Activated naive CD4-positive, alpha-beta T cell treated with anti-CD3 and anti-CD28 coated beads, Interleukin-2, amount 10 ng/mL, durations not matched to agents 7 days and 5 days (primary cell): ENCODE measurements around the gene SLC9A1.

Source experiments
- CTCF ChIA-PET: fragments of 350-600 bp; sonication (Branson Sonifier 250); formaldehyde crosslinking; loops from one replicate; lab custom pipeline; 2021; ENCODE audit warnings: antibody characterized with exemption; lab: Charles Lee
- DNase-seq: peaks from one replicate; pipeline ENCODE4 v3.0.0-alpha.2; 2020
- H3K27ac Mint-ChIP-seq: one replicate; pipeline ENCODE4 v1.8.0; 2021; ENCODE audit warnings: mild to moderate bottlenecking, moderate library complexity, mixed read lengths
- H3K27me3 Mint-ChIP-seq: one replicate; pipeline ENCODE4 v1.8.0; 2021; ENCODE audit warnings: mild to moderate bottlenecking, mixed read lengths
- H3K36me3 Mint-ChIP-seq: one replicate; pipeline ENCODE4 v1.8.0; 2021; ENCODE audit warnings: mixed read lengths
- H3K4me1 Mint-ChIP-seq: one replicate; pipeline ENCODE4 v1.8.0; 2021; ENCODE audit warnings: mixed read lengths
- H3K4me3 Mint-ChIP-seq: one replicate; pipeline ENCODE4 v1.8.0; 2021; ENCODE audit warnings: mild to moderate bottlenecking, moderate library complexity, mixed read lengths
- H3K9me3 Mint-ChIP-seq: one replicate; pipeline ENCODE4 v1.8.0; 2021; ENCODE audit warnings: mixed read lengths

Gene SLC9A1

DNA sequence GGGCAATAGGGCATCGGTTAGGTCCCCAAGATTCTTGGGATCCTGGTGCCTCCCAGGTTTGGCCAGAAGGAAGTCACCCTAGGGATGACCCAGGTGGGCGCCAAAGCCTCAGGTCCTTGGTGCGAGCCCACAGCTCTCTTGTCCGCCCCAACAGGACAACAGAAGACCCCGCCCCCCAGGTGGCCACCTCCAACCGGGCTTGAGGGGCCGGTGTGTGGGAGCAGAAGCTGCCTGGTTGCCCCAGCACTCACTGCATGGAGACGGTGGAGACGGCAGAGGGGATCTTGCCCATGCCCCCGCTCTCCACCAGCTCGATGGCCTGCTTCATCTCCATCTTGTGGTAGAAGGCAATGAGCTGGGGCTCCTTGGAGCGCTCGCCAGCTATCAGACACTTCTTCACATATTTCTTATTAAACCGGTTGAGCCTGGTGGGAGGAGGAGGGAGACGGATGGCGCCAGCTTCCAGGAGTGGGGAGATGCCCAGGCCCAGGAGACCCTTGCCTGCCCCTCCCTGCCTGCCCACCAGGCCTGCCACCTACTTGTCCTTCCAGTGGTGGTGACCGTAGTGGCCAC is 52.7 kb downstream of the SLC9A1 start:
- H3K36me3 Mint-ChIP-seq = peaks cover 13% of the 10 kb centered on the region
- peaks cover 5% of the 10 kb centered on the region for H3K4me1 Mint-ChIP-seq
- H3K27ac Mint-ChIP-seq = no peak overlapping the region
- no peak for DNase-seq
- no peak overlapping the region for H3K4me3 Mint-ChIP-seq
- no peaks in the 10 kb centered on the region for H3K9me3 Mint-ChIP-seq
- CTCF ChIA-PET = interaction anchor here (0.6 to 16.9 kb wide), 20 partner anchors 8 to 548 kb away, joined by 3 to 367 read pairs (median 6); partner anchors contain the start of gene SLC9A1
- H3K27me3 Mint-ChIP-seq = no peaks in the 10 kb centered on the region

DNA sequence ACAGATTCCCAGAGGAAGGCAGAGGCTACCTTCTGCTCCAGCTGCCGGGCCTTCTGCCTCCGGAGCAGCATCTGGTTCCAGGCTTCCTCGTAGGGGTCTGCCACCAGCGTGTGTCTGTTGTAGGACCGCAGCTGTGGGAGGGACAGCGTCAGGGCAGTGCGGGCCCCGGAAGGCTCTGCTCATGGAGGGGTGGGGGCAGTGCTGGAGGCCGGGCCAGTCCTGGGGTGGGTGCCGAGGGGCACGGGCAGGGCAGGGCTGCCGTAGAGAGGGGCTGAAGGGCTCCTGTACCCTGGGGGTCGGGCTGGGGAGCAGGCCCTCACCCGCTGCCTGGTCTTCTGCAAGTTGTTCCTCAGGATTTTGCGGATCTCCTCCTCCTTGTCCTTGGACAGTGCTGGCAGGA is 53.2 kb downstream of the SLC9A1 start:
- DNase-seq = no peak
- Mint-ChIP-seq H3K27me3 (no peaks in the 10 kb centered on the region), H3K27ac (no peak overlapping the region), H3K9me3 (no peaks in the 10 kb centered on the region), H3K36me3 (peaks cover 12% of the 10 kb centered on the region), H3K4me1 (peaks cover 7% of the 10 kb centered on the region), H3K4me3 (no peak overlapping the region)
- CTCF ChIA-PET = interaction anchor here (0.8 to 16.9 kb wide), 17 partner anchors 8 to 507 kb away, joined by 3 to 367 read pairs (median 6); partner anchors contain the start of gene SLC9A1

DNA sequence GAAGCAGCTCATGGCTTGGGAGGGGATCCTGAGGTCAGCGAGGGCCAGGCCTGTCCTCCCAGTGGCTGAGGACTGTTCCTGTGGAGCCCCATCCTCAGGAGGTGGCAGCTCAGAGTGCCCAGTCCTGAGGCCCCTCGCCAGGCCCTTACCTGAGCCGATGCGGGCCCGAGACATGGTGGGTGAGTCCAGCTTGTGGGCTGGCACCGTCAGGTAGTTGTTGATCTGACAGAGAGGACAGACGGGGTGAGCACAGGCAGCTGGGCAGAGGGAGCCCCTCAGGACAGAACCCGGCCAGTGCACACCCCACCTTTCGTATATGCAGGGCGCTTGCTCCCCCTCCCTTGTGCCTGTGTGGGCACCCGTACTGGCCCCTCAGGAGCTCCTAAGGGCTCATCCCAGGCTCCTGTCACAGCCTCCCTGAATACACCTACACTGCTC is 53.9 kb downstream of the SLC9A1 start:
- peaks cover 10% of the 10 kb centered on the region for H3K36me3 Mint-ChIP-seq
- CTCF ChIA-PET = interaction anchor here (2.4 to 16.9 kb wide), 4 partner anchors 11 to 198 kb away, joined by 10 to 367 read pairs (median 88); no protein-coding TSS in a partner anchor
- H3K4me1 Mint-ChIP-seq = peaks cover 7% of the 10 kb centered on the region
- no peak for DNase-seq
- no peak overlapping the region for H3K4me3 Mint-ChIP-seq
- H3K27me3 Mint-ChIP-seq = no peaks in the 10 kb centered on the region
- H3K9me3 Mint-ChIP-seq = no peaks in the 10 kb centered on the region
- H3K27ac Mint-ChIP-seq = no peak overlapping the region

DNA sequence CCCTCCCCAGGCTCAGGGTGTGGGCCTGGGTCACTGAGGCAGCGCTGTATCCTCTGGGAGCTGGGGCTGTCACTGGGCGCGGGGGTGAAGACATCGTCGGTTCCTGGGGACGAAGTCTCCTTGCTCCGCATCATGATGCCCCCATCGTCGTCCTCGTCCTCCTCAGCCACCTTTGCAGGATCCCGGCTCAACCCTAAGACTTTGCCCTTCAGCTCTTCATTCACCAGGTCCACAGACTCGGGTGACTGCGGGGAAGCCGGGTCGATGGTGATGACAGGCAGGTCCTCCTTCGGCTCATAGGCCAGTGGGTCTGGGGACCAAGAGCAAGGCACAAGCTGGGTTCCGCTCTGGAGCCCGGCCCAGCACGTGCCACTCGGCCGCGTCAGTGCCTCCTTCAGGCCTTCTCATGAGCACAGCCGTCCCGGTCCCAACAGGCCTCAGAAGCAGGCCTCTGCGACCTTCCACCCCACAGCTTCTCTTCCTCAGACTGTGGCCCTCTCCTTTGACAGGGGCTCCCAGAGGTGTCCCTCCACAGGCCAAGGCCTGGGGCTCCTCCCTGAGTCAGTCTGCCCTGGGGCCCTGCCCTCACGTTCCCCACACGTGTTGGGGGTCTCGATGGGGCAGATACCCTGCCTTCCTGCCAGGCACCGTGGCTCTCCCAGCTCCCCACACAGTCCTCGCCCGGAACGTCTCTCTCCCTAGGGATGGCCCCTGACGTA is 54.4 kb downstream of the SLC9A1 start:
- DNase-seq = no peak
- CTCF ChIA-PET = interaction anchor here (1.2 to 16.9 kb wide), 5 partner anchors 12 to 198 kb away, joined by 3 to 367 read pairs (median 88); no protein-coding TSS in a partner anchor
- peak overlapping the region; percentile 33 for H3K27ac Mint-ChIP-seq
- no peaks in the 10 kb centered on the region for H3K9me3 Mint-ChIP-seq
- peaks cover 8% of the 10 kb centered on the region for H3K36me3 Mint-ChIP-seq
- no peak overlapping the region for H3K4me3 Mint-ChIP-seq
- H3K27me3 Mint-ChIP-seq = no peaks in the 10 kb centered on the region
- peaks cover 7% of the 10 kb centered on the region for H3K4me1 Mint-ChIP-seq

DNA sequence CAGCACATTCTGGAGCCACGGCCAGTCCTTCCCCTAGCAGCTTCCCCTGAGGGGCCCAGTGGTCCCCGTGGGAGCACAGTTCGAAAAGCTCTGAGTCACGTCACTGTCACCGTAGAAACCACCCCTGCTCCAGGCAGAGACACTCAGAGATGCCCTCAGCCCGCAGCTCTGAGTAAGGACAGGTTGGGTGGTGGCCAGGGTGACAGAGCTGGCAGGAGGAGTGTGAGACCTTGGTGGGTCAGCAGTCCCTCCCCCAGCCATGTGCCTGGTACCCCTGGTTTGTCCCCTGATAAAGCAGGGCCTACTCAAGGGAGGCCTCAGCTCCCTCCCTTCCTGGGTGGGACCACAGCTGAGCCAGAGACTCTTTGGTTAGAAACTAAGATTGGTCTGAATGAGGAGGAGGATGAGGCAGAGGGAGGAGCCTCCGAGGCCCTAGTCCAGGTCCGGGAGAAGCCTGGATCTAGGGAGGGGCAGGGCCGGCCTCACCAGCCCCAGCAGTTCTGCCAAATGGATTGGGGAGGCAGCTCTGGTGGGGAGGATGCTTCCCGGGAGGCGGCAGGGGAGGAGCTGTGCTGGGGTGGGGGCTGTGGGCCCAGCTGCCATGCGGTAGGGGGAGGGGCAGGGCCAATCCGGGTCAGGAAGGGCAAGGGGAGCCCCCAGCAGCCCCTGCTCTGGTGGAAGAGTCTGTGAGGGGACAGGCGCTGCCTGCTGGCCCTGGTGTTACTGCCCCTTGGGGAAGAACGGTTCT is 55.2 kb downstream of the SLC9A1 start:
- Mint-ChIP-seq H3K36me3 (peaks cover 8% of the 10 kb centered on the region), H3K4me1 (peaks cover 7% of the 10 kb centered on the region), H3K9me3 (no peaks in the 10 kb centered on the region), H3K27me3 (no peaks in the 10 kb centered on the region), H3K27ac (no peak overlapping the region), H3K4me3 (no peak overlapping the region)
- no peak for DNase-seq
- CTCF ChIA-PET = interaction anchor here (0.8 to 16.9 kb wide), 9 partner anchors 13 to 199 kb away, joined by 3 to 367 read pairs (median 5); partner anchors contain the start of gene SLC9A1

DNA sequence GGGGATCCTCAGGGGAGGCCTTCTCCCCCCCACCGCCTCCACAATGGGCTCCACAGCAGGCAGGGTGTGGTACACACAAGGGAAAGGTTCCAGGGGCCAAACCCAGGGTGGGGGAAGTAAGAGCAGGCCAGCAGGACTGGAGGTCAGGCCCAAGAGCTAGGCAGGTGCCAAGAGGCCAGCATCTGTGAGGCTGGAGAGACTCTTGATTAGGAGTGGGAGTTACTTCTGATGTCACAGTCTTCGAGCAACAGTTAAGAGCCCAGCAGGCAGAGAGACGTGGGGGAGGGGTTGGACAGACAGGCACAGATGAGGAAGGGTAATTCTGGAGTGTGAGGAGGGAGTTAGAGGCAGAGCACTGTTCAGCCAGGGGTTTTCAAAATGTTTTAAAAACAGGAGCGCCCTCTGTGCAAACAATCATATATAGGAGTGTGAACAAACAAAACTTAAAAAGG is 55.8 kb downstream of the SLC9A1 start:
- CTCF ChIA-PET = interaction anchor here (0.8 to 16.9 kb wide), 8 partner anchors 13 to 200 kb away, joined by 3 to 367 read pairs (median 8); partner anchors contain the start of gene SLC9A1
- H3K27ac Mint-ChIP-seq = peak overlapping the region; percentile 24
- DNase-seq = no peak
- H3K27me3 Mint-ChIP-seq = no peaks in the 10 kb centered on the region
- no peak overlapping the region for H3K4me3 Mint-ChIP-seq
- H3K36me3 Mint-ChIP-seq = peaks cover 8% of the 10 kb centered on the region
- peaks cover 7% of the 10 kb centered on the region for H3K4me1 Mint-ChIP-seq
- no peaks in the 10 kb centered on the region for H3K9me3 Mint-ChIP-seq

DNA sequence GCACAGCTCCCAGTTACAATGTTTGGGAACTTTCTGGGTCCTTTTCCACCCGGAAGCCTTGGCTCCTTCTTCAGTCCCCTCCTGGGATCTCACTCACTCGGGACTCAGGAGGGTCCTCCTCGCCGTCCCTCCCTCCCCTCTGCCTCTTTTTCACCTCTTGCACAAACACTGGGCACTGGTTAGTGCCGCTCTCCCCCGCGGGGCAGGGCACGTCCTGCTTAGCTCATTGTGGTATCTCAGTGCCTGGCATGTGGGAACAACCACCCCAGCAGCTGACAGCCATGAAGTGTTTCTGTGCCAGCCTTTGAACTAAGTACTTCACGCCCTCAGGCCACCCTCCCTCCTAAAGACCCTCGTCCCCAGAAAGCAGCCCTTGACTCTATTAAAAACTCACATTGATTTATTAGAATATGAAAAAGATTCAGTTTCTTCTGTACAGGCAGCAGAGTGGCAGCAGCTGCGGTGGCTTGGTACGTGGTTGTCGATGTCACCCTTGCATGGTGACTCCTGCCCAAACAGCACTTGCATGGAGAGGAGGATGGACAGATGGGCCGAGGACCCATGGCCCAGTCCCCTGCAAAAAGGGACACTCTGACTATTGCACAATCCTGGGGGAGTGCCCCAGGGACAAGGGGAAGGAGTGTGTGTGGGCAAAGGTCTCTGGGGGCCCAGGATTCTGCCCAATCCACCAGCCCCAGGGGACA is 56.3 kb downstream of the SLC9A1 start:
- no peak overlapping the region for H3K4me3 Mint-ChIP-seq
- H3K27me3 Mint-ChIP-seq = no peaks in the 10 kb centered on the region
- no peak for DNase-seq
- CTCF ChIA-PET = interaction anchor here (1.1 to 16.9 kb wide), 7 partner anchors 9 to 200 kb away, joined by 3 to 367 read pairs (median 19); no protein-coding TSS in a partner anchor
- H3K27ac Mint-ChIP-seq = no peak overlapping the region
- H3K4me1 Mint-ChIP-seq = peaks cover 7% of the 10 kb centered on the region
- H3K36me3 Mint-ChIP-seq = peaks cover 7% of the 10 kb centered on the region
- H3K9me3 Mint-ChIP-seq = no peaks in the 10 kb centered on the region

DNA sequence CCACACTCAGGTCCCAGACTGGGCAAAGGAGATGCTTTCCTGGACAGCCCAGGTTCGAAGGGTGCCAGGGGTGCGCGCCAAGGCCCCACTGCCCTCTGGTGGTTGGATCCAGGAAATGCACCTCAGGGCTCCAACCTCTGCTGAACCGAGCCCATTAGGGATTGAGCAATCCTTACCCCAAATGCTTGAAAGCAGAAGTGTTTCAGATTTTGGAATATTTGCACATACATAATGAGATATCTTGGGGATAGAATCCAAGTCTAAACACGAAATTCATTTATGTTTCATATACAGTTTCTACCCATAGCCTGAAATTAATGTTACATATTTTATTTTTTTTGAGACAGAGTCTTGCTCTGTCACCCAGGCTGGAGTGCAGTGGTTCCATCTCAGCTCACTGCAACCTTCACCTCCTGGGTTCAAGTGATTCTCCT is 57.4 kb downstream of the SLC9A1 start:
- CTCF ChIA-PET = interaction anchor here (0.5 to 16.9 kb wide), 15 partner anchors 9 to 201 kb away, joined by 3 to 367 read pairs (median 3); no protein-coding TSS in a partner anchor
- Mint-ChIP-seq H3K27ac (peak overlapping the region; percentile 6), H3K4me1 (peaks cover 5% of the 10 kb centered on the region), H3K27me3 (peaks cover 4% of the 10 kb centered on the region), H3K4me3 (no peak overlapping the region), H3K9me3 (no peaks in the 10 kb centered on the region), H3K36me3 (peaks cover 3% of the 10 kb centered on the region)
- peak; percentile 82 for DNase-seq

DNA sequence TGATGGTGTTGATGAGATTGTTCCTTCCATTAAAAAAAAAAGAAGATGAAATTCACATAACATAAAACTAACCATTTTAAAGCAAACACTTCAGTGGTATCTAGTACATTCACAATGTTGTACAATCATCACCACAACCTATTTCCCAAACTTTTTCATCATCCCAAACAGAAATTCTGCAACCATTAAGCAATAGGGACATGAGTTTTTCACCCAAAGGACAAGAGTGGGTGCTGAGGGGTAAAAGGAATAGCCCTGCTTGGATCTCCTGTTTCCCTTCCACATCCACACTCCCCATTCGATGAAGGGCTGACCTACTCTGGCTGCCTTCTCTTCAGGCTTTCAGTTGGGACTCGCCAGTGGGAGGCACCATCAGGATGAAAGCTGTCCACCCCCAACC is 59.3 kb downstream of the SLC9A1 start:
- peaks cover 5% of the 10 kb centered on the region for H3K4me1 Mint-ChIP-seq
- DNase-seq = no peak
- CTCF ChIA-PET = interaction anchor here (0.6 to 16.9 kb wide), 6 partner anchors 17 to 203 kb away, joined by 3 to 367 read pairs (median 6); no protein-coding TSS in a partner anchor
- no peak overlapping the region for H3K27ac Mint-ChIP-seq
- H3K27me3 Mint-ChIP-seq = peaks cover 8% of the 10 kb centered on the region
- H3K4me3 Mint-ChIP-seq = no peak overlapping the region
- peaks cover 2% of the 10 kb centered on the region for H3K36me3 Mint-ChIP-seq
- no peaks in the 10 kb centered on the region for H3K9me3 Mint-ChIP-seq

DNA sequence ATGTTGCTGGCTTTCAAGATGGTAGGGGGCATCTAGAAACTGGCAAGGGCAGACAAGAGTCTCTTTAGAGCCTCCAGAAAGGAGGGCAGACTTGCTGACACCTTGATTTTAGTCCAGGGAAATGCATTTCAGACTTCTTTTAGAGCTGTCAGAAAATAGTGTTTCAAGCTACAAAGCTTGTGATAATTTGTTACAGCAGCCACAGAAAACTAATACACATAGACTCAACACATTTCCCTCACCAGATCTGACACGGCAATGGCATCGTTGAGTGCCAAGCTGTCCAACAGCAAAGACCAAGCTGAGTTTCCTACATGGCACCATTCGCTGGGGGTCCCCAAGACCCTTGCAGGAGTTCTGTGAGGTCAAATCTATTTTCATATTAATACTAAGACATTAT is 62.0 kb downstream of the SLC9A1 start:
- DNase-seq = no peak
- H3K4me1 Mint-ChIP-seq = peaks cover 5% of the 10 kb centered on the region
- CTCF ChIA-PET = interaction anchor here (1.0 to 16.9 kb wide), 4 partner anchors 18 to 304 kb away, joined by 3 to 367 read pairs (median 5); no protein-coding TSS in a partner anchor
- H3K27me3 Mint-ChIP-seq = peaks cover 8% of the 10 kb centered on the region
- H3K36me3 Mint-ChIP-seq = no peaks in the 10 kb centered on the region
- no peaks in the 10 kb centered on the region for H3K9me3 Mint-ChIP-seq
- H3K27ac Mint-ChIP-seq = no peak overlapping the region
- no peak overlapping the region for H3K4me3 Mint-ChIP-seq

DNA sequence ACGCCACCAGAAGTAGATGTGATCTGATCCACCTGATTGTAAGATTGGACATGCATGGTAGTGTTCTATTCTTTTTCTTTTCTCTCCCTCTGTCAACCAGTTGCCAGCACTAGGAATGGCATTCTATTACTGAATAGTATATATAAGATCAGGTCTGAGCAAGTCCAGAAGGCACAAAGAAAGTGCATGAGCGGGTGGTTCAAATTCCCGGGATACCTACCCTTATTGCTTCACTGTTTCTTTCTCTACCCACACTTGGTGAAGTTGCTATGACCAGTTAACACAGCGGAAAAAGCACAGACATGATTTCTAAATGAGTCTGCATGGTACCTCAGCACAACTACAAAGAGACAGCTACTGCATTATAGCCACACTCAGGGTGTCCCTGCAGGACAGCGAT is 64.0 kb downstream of the SLC9A1 start:
- Mint-ChIP-seq H3K9me3 (no peaks in the 10 kb centered on the region), H3K36me3 (no peaks in the 10 kb centered on the region), H3K4me3 (no peak overlapping the region), H3K4me1 (no peaks in the 10 kb centered on the region), H3K27ac (no peak overlapping the region), H3K27me3 (peaks cover 15% of the 10 kb centered on the region)
- CTCF ChIA-PET = interaction anchor here (1.1 to 16.9 kb wide), 3 partner anchors 12 to 47 kb away, joined by 4 to 367 read pairs (median 6); no protein-coding TSS in a partner anchor
- no peak for DNase-seq

DNA sequence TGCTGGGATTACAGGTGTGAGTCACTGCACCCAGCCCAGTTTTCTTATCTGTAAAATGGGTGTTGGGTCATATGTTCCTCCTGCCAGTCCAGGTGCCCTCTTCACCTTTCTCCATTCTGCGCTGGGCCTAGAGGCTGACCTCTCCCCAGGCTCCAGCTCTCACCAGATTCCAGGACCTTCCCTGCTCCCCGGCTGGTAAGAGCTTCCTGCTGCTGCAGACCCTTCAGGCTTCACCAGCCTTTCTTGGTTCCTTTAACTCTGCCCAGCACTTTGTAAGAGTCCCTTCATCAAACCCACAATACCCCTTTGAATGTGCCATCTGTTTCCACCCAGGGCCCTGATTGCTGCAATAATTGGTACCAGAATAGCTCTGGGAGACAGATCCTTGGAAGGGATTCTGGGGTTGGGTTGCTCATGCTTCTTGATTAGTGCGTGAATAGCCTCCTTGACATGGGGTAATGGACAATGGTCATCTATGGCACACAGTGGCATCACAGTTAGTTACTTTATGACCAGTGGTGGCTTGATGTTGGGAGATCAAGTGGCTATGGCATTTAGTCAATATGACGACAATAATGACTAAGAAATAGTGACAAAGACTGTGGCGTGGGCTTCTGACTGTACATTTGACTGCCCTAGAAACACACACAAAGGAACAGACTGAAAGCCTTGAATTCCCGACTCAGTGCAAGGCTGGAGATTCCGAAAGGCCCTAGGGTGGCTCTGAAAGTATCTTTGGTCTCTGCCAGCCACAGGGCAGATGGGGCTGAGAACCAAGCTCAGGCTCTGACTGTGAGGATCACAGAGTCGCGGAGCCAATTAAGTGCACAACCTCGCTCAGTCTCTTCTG is 67.3 kb downstream of the SLC9A1 start:
- Mint-ChIP-seq H3K4me1 (peaks cover 4% of the 10 kb centered on the region), H3K27me3 (peaks cover 23% of the 10 kb centered on the region), H3K4me3 (no peak overlapping the region), H3K27ac (no peak overlapping the region), H3K36me3 (no peaks in the 10 kb centered on the region), H3K9me3 (peaks cover 2% of the 10 kb centered on the region)
- CTCF ChIA-PET = interaction anchor here (0.6 to 1.2 kb wide), 2 partner anchors 9 to 42 kb away, joined by 3 to 4 read pairs; no protein-coding TSS in a partner anchor
- DNase-seq = no peak
